HCT116 (cell line): ENCODE data around the gene NDUFS3. TPM values are rescaled to one million over a fixed set of nuclear protein-coding genes. Genes with fewer than 3 reads are reported as not detected.

ENCODE experiments used
- ATAC-seq: fragments of 200-7000 bp; cut with Tn5 transposase; 2 replicates; pipeline ENCODE4 v1.9.1; 2020; ENCODE audit warnings: mild to moderate bottlenecking, moderate library complexity
- BruUV-seq: library from RNA; stranded (reverse); fragments of 400-500 nt; replicated peaks from 2 replicates; lab custom pipeline; 2021; lab: Mats Ljungman, UMichigan
- CTCF ChIA-PET: fragments of 300-600 bp; sonication (Branson Sonifier 250); formaldehyde crosslinking; loops from one replicate; lab custom pipeline; 2021; ENCODE audit warnings: antibody characterized with exemption; lab: Charles Lee
- POLR2A ChIA-PET: fragments of 300-600, 350-600 bp; sonication (Branson Sonifier 250); formaldehyde crosslinking; loops from one replicate; lab custom pipeline; 2021; ENCODE audit warnings: antibody characterized with exemption; lab: Charles Lee
- RAD21 ChIA-PET, 2 experiments: fragments of 300-600 bp; sonication (Branson Sonifier 250); formaldehyde crosslinking; loops; one replicate each; lab custom pipeline; 2023; ENCODE audit warnings: low total read pairs in 2 of 2; ENCODE audit not compliant: uncharacterized antibody in 2 of 2, unreplicated experiment in 2 of 2, low non-redundant PET in 1 of 2; lab: Charles Lee
- DNase-seq: peaks from one replicate; pipeline ENCODE4 v3.0.0-alpha.2; 2010; ENCODE audit warnings: low read depth, low spot score
- H2AFZ ChIP-seq: fragments of 200-600 bp; shearing (Covaris generic), sonication (generic); 2 replicates; pipeline ENCODE4 v1.6.1; 2017; ENCODE audit warnings: low read depth, mixed run types, mixed read lengths, antibody characterized with exemption, low read length; ENCODE audit not compliant: poor library complexity, severe bottlenecking
- H3K27ac ChIP-seq: 2 replicates; pipeline ENCODE4 v1.5.1; 2012; ENCODE audit warnings: low read depth, low read length
- H3K27me3 ChIP-seq: fragments of 200-600 bp; sonication (generic); 2 replicates; pipeline ENCODE4 v1.6.1; 2016; ENCODE audit warnings: mixed run types, low read length, mixed read lengths; ENCODE audit not compliant: insufficient read depth
- H3K36me3 ChIP-seq, 2 experiments: fragments of 200-500 bp in 1 of 2; fragments of 200-600 bp in 1 of 2; sonication (Bioruptor generic) in 1 of 2; sonication (generic) in 1 of 2; 2 replicates each; pipeline versions ENCODE4 v1.5.1 to v1.6.1; 2014 to 2016; ENCODE audit warnings: low read length in 2 of 2, inconsistent platforms in 1 of 2, mixed read lengths in 1 of 2, mixed run types in 1 of 2; ENCODE audit not compliant: insufficient read depth in 2 of 2, control insufficient read depth in 1 of 2
- H3K4me1 ChIP-seq, 2 experiments: fragments of 200-600 bp in 1 of 2; sonication (generic) in 1 of 2; 2 replicates each; pipeline versions ENCODE4 v1.5.1 to v1.6.1; 2012 to 2017; ENCODE audit warnings: low read length in 2 of 2, inconsistent platforms in 1 of 2, mild to moderate bottlenecking in 1 of 2, mixed read lengths in 1 of 2, mixed run types in 1 of 2, moderate library complexity in 1 of 2; ENCODE audit not compliant: insufficient read depth in 2 of 2, control insufficient read depth in 1 of 2
- H3K4me2 ChIP-seq: fragments of 200-600 bp; sonication (generic); 2 replicates; pipeline ENCODE4 v1.6.1; 2017; ENCODE audit warnings: mixed run types, low read length, mixed read lengths
- H3K4me3 ChIP-seq, 2 experiments: fragments of 200-600 bp in 1 of 2; sonication (generic) in 1 of 2; replicated peaks in 1 of 2; 2 replicates each; pipeline ENCODE4 v1.5.1; 2011 to 2016; ENCODE audit warnings: low read length in 2 of 2, control low read depth in 1 of 2, low read depth in 1 of 2, mild to moderate bottlenecking in 1 of 2, mixed read lengths in 1 of 2, mixed run types in 1 of 2
- H3K79me2 ChIP-seq: fragments of 200-600 bp; sonication (generic); 2 replicates; pipeline ENCODE4 v1.6.1; 2017; ENCODE audit warnings: mild to moderate bottlenecking, mixed run types, low read length, moderate library complexity, mixed read lengths; ENCODE audit not compliant: insufficient read depth
- H3K9ac ChIP-seq: fragments of 200-600 bp; sonication (generic); 2 replicates; pipeline ENCODE4 v1.6.1; 2016; ENCODE audit warnings: low read length, mixed read lengths
- H3K9me2 ChIP-seq: fragments of 200-600 bp; sonication (generic), shearing (Covaris generic); 2 replicates; pipeline ENCODE4 v1.6.1; 2017; ENCODE audit warnings: mixed run types, mild to moderate bottlenecking, moderate library complexity; ENCODE audit not compliant: insufficient read depth
- H3K9me3 ChIP-seq, 2 experiments: fragments of 200-500 bp in 1 of 2; fragments of 200-600 bp in 1 of 2; sonication (Bioruptor generic) in 1 of 2; sonication (generic) in 1 of 2; 2 replicates each; pipeline ENCODE4 v1.6.1; 2014 to 2017; ENCODE audit warnings: low read length in 2 of 2, mixed read lengths in 2 of 2, inconsistent platforms in 1 of 2, low read depth in 1 of 2, mild to moderate bottlenecking in 1 of 2, mixed run types in 1 of 2, moderate library complexity in 1 of 2; ENCODE audit not compliant: control insufficient read depth in 1 of 2, insufficient read depth in 1 of 2
- H4K20me1 ChIP-seq: fragments of 200-600 bp; sonication (generic), shearing (Covaris generic); 2 replicates; pipeline ENCODE4 v1.6.1; 2017; ENCODE audit warnings: mixed run types, mild to moderate bottlenecking, moderate library complexity; ENCODE audit not compliant: insufficient read depth
- CBX3 ChIP-seq: IDR thresholded peaks from 2 replicates; pipeline ENCODE4 v1.6.1; 2012; ENCODE audit warnings: low read depth
- CEBPB ChIP-seq: IDR thresholded peaks from 2 replicates; pipeline ENCODE4 v1.6.1; 2012; ENCODE audit warnings: low read depth
- EZH2 ChIP-seq: fragments of 200-600 bp; sonication (generic); IDR thresholded peaks from 2 replicates; pipeline ENCODE4 v1.6.1; 2017; ENCODE audit warnings: antibody characterized with exemption, mixed run types
- EZH2phosphoT487 ChIP-seq: fragments of 200-600 bp; IDR thresholded peaks from 2 replicates; pipeline ENCODE4 v1.6.1; 2018; ENCODE audit warnings: antibody characterized with exemption, borderline replicate concordance
- FOSL1 ChIP-seq: IDR thresholded peaks from 2 replicates; pipeline ENCODE4 v1.6.1; 2012; ENCODE audit warnings: low read depth
- JUND ChIP-seq: IDR thresholded peaks from 2 replicates; pipeline ENCODE4 v1.6.1; 2012
- RAD21 ChIP-seq: IDR thresholded peaks from 2 replicates; pipeline ENCODE4 v1.6.1; 2012; ENCODE audit warnings: low read depth, mild to moderate bottlenecking
- SIN3A ChIP-seq: IDR thresholded peaks from 2 replicates; pipeline ENCODE4 v1.6.1; 2012; ENCODE audit warnings: low read depth
- SP1 ChIP-seq: IDR thresholded peaks from 2 replicates; pipeline ENCODE4 v1.6.1; 2012; ENCODE audit warnings: low read depth
- TCF7L2 ChIP-seq: IDR thresholded peaks from 2 replicates; pipeline ENCODE4 v1.7.0; 2011; ENCODE audit warnings: borderline replicate concordance, inconsistent platforms; ENCODE audit not compliant: insufficient read depth, insufficient read length; ENCODE audit errors: extremely low read depth
- ZFX ChIP-seq: fragments of 450-650 bp; IDR thresholded peaks from 2 replicates; pipeline ENCODE4 v1.6.1; 2017
- ZNF274 ChIP-seq: fragments of 200-500 bp; sonication (Bioruptor generic); IDR thresholded peaks from 2 replicates; pipeline ENCODE4 v1.6.1; 2014; ENCODE audit warnings: mild to moderate bottlenecking, low read depth, low read length, inconsistent platforms
- intact Hi-C: fragments of 100-400 bp; cut with micrococcal nuclease; formaldehyde crosslinking; loops from 2 replicates; pipeline ENCODE4 v1.10.0; 2022
- total RNA-seq: library from RNA; stranded (reverse); gene quantifications from one replicate; pipeline ENCODE4 v1.2.1, GENCODE V29; 2021; ENCODE audit not compliant: unreplicated experiment
- TF ChIP-seq, protein P1 (sequence below), 3 experiments: fragments of 200-600 bp in 1 of 3; sonication (generic) in 1 of 3; IDR thresholded peaks in 2 of 3; conservative IDR thresholded peaks in 1 of 3; 2 replicates each; pipeline ENCODE4 v1.5.1; 2012 to 2017; ENCODE audit warnings: low read depth in 2 of 3, low read length in 2 of 3, antibody characterized with exemption in 1 of 3, borderline replicate concordance in 1 of 3, control low read depth in 1 of 3, mild to moderate bottlenecking in 1 of 3, mixed read lengths in 1 of 3, mixed run types in 1 of 3, moderate library complexity in 1 of 3; ENCODE audit not compliant: insufficient read depth in 1 of 3

The NDUFS3 gene
- total RNA-seq, 1 experiment from 2014 or later, result 134 TPM

DNA sequence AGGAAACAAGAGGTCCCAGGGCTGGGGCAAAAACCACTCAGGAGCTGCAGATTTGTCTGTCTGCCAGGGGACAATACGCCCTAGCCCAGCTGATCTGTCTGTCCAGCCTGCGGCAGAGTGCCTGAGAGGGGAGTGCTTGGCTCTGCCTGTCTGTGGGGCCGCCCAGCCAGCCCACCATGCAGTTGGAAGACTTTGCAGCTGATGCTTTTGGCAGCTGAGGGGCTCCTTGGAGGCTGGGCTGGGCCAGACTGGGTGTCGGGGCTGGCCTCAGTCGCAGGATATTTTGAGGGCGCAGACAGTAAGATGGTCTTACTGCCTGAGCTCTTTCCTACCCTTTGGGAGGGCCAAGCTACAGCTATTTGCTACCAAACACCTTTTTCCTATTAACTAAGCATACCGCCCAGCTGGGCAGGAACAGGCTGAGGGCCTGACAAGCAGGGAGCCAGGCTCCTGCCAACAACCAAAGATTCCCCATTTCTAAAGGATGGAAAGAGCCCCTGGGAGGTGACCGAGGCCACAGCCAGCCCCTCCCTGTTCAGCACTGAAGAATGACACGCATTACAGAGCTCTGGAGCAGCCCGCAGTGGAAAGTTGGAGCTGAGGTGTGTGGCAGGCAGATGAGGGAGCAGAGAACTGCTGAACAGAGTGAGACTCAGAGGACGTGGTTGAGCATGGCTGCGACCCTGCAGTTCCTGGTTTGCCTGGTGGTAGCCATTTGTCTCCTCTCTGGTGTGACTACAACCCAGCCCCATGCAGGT, 7.4 kb downstream of the NDUFS3 start, which contains the start of gene FAM180B:
TSS of gene FAM180B (plus strand) at position 581 of the 758 bp plus-strand sequence. CDS start at position 672, 91 bp downstream.
- ATAC-seq (no peak), DNase-seq (no peak)
- no TSS peak for BruUV-seq
- Histone ChIP-seq H3K4me2 (no peak within 1 kb of the TSS), H4K20me1 (no peaks in the 10 kb centered on the region), H2AFZ (no peak within 1 kb of the TSS), H3K27ac (no peak within 1 kb of the TSS), H3K9me2 (no peaks in the 10 kb centered on the region), H3K79me2 (peaks cover 10% of the 10 kb centered on the region), H3K36me3 (peaks cover 22 to 30% of the 10 kb centered on the region in 2 experiments), H3K9ac (no peak within 1 kb of the TSS), H3K27me3 (no peaks in the 10 kb centered on the region), H3K4me1 (no peaks in the 10 kb centered on the region), H3K9me3 (no peaks in the 10 kb centered on the region), H3K4me3 (no peak within 1 kb of the TSS)
- CTCF ChIA-PET, result no interaction called here
- intact Hi-C loops, result no loop called here
- TF ChIP-seq TCF7L2 (no peak), EZH2phosphoT487 (no peak), CEBPB (no peak), ZNF274 (no peak), CBX3 (no peak), SP1 (no peak), EZH2 (no peak), SIN3A (no peak), JUND (no peak), RAD21 (no peak), ZFX (no peak), FOSL1 (no peak)
- TF ChIP-seq, protein P1, sequence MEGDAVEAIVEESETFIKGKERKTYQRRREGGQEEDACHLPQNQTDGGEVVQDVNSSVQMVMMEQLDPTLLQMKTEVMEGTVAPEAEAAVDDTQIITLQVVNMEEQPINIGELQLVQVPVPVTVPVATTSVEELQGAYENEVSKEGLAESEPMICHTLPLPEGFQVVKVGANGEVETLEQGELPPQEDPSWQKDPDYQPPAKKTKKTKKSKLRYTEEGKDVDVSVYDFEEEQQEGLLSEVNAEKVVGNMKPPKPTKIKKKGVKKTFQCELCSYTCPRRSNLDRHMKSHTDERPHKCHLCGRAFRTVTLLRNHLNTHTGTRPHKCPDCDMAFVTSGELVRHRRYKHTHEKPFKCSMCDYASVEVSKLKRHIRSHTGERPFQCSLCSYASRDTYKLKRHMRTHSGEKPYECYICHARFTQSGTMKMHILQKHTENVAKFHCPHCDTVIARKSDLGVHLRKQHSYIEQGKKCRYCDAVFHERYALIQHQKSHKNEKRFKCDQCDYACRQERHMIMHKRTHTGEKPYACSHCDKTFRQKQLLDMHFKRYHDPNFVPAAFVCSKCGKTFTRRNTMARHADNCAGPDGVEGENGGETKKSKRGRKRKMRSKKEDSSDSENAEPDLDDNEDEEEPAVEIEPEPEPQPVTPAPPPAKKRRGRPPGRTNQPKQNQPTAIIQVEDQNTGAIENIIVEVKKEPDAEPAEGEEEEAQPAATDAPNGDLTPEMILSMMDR (IDR thresholded peaks at IDR 0.05 in 2 of 3, conservative IDR thresholded peaks at IDR 0.05 in 1 of 3; ENCODE audit: borderline replicate concordance in 1 of 3, insufficient read depth in 1 of 3, low read depth in 2 of 3, low read length in 2 of 3), result no peak
- POLR2A ChIA-PET, result no interaction called here
- RAD21 ChIA-PET, result no interaction called here
